GM21367 (cell line): ENCODE measurements around the gene CWF19L1.
"Not testable (repeated sequence)": the region's sequence is repeated elsewhere in the genome, so short reads cannot be mapped to it uniquely, and the experiment has no call there.

ENCODE experiments used
- ATAC-seq: cut with Tn5 transposase; IDR thresholded peaks from one replicate; pipeline ENCODE4 v1.9.1; 2021; ENCODE audit not compliant: unreplicated experiment

The CWF19L1 gene

GRCh38 chr10:100267239-100268104 lies at the start of gene CWF19L1:
CWF19L1 (minus strand) TSS chr10:100267638; CDS start chr10:100267593, 45 bp downstream.
- ATAC-seq = peak; percentile 52

DNA sequence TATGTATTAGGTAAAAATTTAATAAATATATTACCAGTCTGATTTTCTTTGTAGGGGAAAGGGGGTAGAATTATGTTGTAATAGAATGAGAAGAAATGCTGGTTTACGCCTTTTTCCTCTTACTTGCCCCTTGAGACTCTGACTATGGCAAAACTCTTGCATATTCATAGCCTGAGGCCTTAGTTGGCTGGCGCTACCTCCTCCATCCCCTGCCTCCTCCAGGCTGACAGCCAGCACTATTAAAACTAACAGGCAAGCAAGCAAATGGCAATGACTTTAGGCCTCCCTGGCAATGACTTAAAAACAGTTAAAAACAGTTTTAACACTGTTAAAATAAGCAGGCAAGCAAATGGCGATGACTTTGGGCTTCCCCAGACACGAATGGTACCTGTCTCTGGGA lies 48.2 kb upstream of the CWF19L1 start:
- ATAC-seq = no peak

GRCh38 chr10:100311298-100311697 lies 43.9 kb upstream of the CWF19L1 start:
- ATAC-seq = no peak

- ATAC-seq = no peak
These were observed 40.2 kb upstream of the CWF19L1 start for GRCh38 chr10:100307684-100308083.

DNA sequence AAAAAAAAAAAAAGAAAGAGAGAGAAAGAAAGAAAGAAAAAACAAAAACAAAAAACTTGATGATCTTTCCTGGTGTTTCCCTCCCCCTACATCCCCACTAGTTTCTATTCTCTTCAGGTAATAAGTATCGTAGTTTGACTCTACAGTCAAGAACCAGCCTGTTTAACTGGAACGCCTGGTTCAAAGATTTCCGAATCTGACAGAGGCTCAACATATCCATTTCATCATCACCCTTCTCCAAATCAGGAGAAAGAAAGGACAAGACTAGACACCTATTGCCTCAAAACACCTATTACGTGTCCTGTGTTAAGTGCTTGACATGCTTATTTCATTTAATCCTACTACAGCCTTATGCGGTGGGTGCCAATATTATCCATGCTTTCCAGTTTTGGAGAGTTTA lies 39.4 kb upstream of the CWF19L1 start:
- ATAC-seq = no peak

GRCh38 chr10:100304414-100304813 lies 37.0 kb upstream of the CWF19L1 start:
- ATAC-seq = no peak

GRCh38 chr10:100303724-100304319 lies 36.4 kb upstream of the CWF19L1 start:
- no peak for ATAC-seq

DNA sequence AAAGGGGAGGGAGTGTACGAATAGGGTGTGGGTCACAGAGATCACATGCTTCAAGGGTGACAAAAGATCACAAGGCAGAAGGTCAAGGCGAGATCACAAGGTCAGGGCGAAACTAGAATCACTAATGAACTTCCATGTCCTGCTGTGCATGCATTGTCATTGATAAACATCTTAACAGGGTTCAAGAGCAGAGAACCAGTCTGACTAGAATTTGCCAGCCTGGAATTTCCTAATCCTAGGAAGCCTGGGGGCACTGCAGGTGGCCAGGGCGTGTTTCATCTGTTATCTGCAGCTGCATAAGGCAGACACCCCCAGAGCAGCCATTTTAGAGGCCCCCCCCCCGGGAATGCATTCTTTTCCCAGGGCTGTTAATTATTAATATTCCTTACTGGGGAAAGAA lies 33.7 kb upstream of the CWF19L1 start:
- not testable (repeated sequence) for ATAC-seq

DNA sequence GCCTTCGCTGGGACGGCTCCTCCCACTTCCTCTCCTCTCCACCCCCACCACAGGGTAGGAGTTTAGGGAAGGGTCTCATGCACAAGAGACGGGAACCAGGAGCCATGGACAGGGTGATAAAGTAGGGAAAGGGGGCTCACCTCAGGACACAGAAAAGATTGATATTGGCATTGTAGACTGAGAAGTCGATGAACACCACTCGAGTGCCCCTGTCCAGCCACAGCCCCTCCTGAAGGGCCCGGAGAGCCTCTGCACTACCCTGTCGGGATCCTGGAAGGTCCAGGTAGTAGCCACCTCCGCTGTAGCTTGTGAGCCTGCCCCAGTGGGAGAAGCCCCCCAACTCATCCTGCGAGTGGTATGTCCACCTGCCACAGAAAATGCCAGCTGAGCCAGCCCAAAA lies 29.8 kb upstream of the CWF19L1 start:
- ATAC-seq = no peak

DNA sequence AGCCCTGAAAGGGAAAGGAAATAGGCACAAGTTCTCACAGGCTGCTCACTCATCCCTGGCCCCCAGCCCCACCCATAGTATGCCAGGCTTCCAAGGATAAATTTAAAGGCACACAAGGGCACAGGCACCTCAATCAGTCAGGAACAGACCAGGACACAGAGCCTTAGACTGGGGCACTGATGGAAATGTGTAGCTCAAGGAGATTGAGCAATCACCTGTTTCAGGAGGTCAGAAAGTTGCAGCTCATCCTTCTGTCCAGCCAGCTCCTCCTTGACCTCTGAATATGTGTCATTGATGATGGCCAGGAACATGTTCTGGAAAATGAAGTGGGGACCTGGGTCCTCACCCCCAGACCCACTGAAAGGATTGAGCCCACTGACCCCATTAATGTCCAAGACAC lies 25.6 kb upstream of the CWF19L1 start:
- no peak for ATAC-seq

DNA sequence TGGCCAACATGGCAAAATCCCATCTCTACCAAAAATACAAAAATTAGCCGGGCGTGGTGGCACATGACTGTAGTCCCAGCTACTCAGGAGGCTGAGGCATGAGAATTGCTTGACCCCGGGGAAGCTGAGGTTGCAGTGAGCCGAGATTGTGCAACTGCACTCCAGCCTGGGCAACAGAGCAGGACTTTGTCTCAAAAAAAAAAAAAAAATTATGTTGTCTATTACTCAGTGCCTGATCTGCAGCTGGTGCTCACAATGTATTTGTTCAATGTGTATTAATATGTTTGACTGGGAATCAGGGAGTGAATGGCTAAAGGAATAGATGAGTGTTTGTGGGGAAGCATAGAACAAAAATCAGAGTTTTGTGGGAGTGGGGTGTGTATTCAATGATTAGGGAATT lies 24.9 kb upstream of the CWF19L1 start:
- not testable (repeated sequence) for ATAC-seq

GRCh38 chr10:100291356-100291755 lies 23.9 kb upstream of the CWF19L1 start:
- ATAC-seq = no peak

- no peak for ATAC-seq
These were observed 22.2 kb upstream of the CWF19L1 start for GRCh38 chr10:100289641-100290040.

DNA sequence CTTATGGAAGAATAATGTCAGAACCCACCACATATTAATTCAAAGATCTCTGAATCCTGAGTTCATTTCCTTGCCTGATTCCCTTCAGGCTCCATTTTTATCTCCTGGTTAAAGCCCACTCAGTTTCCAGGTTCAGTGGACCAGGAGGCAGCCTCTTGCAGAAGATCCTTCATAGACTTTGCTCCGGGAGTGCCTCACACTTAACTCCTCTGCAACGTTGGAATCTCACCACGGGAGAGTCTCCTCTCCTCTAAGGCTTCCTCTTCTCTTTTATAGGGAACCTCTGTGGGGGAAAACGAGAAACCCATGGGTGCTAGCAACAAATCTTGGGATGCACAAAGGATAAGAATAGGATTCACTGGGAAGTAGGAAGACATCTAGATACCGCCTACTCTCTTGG lies 20.8 kb upstream of the CWF19L1 start:
- no peak for ATAC-seq

DNA sequence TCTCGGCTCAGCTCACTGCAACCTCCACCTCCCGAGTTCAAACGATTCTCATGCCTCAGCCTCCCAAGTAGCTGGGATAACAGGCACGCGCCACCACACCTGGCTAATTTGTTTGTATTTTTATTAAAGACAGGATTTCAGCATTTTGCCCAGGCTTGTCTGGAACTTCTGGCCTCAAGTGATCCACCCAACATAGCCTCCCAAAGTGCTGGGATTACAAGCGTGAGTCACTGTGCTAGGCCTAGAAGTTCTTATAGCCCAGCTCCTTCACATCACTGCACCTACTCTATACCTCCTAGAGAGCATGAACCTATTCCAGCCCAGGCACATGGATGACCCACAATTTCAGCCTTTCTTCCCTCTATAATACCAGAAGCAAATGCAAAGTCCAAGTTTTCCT lies 20.3 kb upstream of the CWF19L1 start:
- no peak for ATAC-seq

DNA sequence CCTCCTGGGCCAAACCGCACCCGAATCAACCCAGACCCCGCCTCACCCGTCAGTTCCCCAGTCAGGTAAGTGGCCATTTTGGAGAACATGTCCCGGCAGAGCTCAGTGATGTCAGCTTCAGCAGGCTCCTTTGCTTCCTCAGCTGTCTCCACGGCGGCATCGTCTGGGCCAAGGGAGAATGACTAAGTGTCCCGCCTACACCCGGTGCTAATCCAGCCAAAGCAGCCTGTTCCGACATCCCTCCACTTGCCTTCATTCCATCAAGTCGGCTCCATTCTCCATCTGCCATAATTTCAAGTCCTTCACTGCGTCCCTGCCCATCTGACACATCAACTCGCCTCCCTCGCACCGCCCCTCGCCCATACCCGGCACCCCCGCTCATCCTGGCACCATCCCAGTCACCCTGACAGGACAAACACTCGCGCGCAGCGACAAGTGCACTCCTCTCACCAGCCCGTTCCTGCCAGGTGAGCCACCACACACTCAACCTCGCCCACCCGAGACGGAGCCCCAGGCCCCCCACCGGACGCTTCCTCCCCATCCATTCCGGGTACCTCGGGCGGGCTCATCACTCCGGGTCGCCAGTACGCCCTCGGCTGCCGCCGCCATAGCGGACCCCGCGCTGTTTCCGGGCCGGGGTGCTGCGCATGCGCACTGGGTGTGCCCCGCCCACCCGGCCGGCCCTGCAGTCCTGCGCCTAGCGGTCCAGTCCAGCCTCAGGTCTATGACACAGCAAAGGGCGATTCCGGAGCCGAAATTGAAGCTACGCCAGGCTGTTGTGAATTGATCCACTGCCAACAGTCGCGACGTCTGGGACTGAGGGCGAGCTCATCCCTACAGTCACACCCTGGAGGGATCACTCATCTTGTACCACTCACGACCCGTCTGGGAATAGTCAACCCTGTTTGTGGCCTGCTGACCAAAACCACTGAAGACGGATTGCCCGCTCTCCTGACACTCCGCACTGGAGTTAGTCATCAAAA lies 18.9 kb upstream of the CWF19L1 start, which contains the start of gene BLOC1S2:
TSS of gene BLOC1S2 (minus strand) at position 630 of the 983 bp plus-strand sequence. CDS start at position 609, 21 bp downstream.
- ATAC-seq = peak; percentile 75

GRCh38 chr10:100285326-100285725 lies 17.9 kb upstream of the CWF19L1 start:
- not testable (repeated sequence) for ATAC-seq

- no peak for ATAC-seq
These were observed 15.5 kb upstream of the CWF19L1 start for GRCh38 chr10:100282907-100283306.

DNA sequence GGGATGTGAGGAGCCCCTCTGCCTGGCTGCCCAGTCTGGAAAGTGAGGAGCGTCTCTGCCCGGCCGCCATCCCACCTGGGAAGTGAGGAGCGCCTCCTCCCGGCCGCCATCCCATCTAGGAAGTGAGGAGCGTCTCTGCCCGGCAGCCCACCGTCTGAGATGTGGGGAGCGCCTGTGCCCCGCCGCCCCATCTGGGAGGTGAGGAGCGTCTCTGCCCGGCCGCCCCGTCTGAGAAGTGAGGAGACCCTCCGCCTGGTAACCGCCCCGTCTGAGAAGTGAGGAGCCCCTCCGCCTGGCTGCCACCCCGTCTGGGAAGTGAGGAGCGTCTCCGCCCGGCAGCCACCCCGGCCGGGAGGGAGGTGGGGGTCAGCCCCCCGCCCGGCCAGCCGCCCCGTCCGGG lies 9.5 kb upstream of the CWF19L1 start:
- not testable (repeated sequence) for ATAC-seq

DNA sequence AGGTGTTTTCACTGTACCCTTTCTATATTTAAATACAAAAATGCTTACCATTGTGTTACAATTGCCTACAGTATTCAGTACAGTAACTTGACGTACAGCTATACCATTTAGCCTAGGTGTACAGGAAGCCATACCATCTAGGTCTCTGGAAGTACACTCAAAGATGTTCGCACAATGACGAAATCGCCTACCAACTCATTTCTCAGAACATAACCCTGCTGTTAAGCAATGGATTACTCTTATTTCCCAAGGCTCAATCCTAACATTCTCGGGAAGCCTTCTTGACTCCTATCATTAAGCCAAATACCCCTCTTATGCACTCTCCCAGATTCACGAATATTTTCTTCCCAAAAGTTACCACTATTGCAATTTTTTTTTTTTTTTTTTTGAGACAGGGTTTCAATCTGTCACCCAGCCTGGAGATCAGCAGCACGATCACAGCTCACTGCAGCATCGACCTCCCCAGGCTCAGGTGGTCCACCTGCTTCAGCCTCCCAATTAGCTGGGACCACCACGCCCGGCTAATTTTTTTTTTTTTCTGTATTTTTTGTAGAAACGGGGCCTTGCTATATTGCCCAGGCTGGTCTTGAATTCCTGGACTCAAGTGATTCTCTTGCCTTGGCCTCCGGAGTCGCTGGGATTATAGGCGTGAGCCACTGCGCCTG lies 1.5 kb downstream of the CWF19L1 start:
- no peak for ATAC-seq

- no peak for ATAC-seq
These were observed 13.2 kb downstream of the CWF19L1 start for GRCh38 chr10:100254191-100254590.
